Measurements from ENCODE around the gene MVB12B.

- TF ChIP-seq CTCF (IDR thresholded peaks at IDR 0.05) (no peak), POLR2A (IDR thresholded peaks at IDR 0.05) (no peak), EP300 (IDR thresholded peaks at IDR 0.05; ENCODE audit: low read depth) (no peak)
Observed at GRCh38 chr9:126488881-126489404, 162.3 kb downstream of the MVB12B start.
